ENCODE measurements around the gene ACSM3. TPM values are rescaled to one million over a fixed set of nuclear protein-coding genes. Genes with fewer than 3 reads are reported as not detected.

ACSM3 gene
- total and polyA plus RNA-seq, 9 of the 15 experiments (the other 6 are each of a cell fraction or from before 2014, with no cell fraction given) = 112 to 420 (median 182) TPM

GRCh38 chr16:20806168-20807050, 42.6 kb downstream of the ACSM3 start, which contains the start of the genes ERI2 and REXO5 (continued):
- TF ChIP-seq E4F1 (CRISPR knock-in tag; IDR thresholded peaks at IDR 0.05; ENCODE audit: borderline replicate concordance) = no peak
- no peak; a peak in 1 of 3 replicates for TF ChIP-seq CBX3 (IDR thresholded peaks at IDR 0.05; ENCODE audit: borderline replicate concordance in 1 of 2, low read length in 2 of 2)
- peak; percentile 74 for TF ChIP-seq CTCFL (IDR thresholded peaks at IDR 0.05; ENCODE audit: borderline replicate concordance, insufficient read depth, low read depth, low read length, poor library complexity, severe bottlenecking)
- TF ChIP-seq RAD21 (CRISPR knock-in tag; conservative IDR thresholded peaks at IDR 0.05 in 1 of 2, IDR thresholded peaks at IDR 0.05 in 1 of 2) = peak; percentile 5 to 40; a peak in 2 of 4 replicates
- peak; percentile 73 for TF ChIP-seq MXI1 (IDR thresholded peaks at IDR 0.05; ENCODE audit: low read depth, low read length)
- no peak for TF ChIP-seq XRCC3 (IDR thresholded peaks at IDR 0.05)
- TF ChIP-seq THAP7 (CRISPR knock-in tag; IDR thresholded peaks at IDR 0.05) = peak; percentile 27; the same call in 1 of the 2 replicates
- TF ChIP-seq STAT6 (CRISPR knock-in tag; IDR thresholded peaks at IDR 0.05) = no peak
- peak; percentile 89 for TF ChIP-seq ELF1 (tag; IDR thresholded peaks at IDR 0.05)
- peak; percentile 98 for TF ChIP-seq POLR2G (IDR thresholded peaks at IDR 0.05; ENCODE audit: low read depth, low read length)
- TF ChIP-seq ZMIZ1 (IDR thresholded peaks at IDR 0.05; ENCODE audit: low read depth in 2 of 2, low read length in 2 of 2) = no peak

Measured in K562 (cell line).